IPS DF 6.9 (cell line): ENCODE measurements around the gene TNPO3.
"Not testable (repeated sequence)": the region's sequence is repeated elsewhere in the genome, so short reads cannot be mapped to it uniquely, and the experiment has no call there.

Experiments used
- DNase-seq: peaks from one replicate; pipeline ENCODE4 v3.0.0-alpha.2; 2013; ENCODE audit warnings: low read depth, low spot score
- H3K27ac ChIP-seq: one replicate; pipeline ENCODE4 v1.5.1; 2013; ENCODE audit warnings: low read length, control low read depth
- H3K27me3 ChIP-seq: 2 replicates; pipeline ENCODE4 v1.6.1; 2013; ENCODE audit warnings: mild to moderate bottlenecking, low read length; ENCODE audit not compliant: control insufficient read depth, insufficient read depth
- H3K36me3 ChIP-seq: 2 replicates; pipeline ENCODE4 v1.6.1; 2013; ENCODE audit warnings: low read length; ENCODE audit not compliant: control insufficient read depth, insufficient read depth
- H3K4me1 ChIP-seq: 2 replicates; pipeline ENCODE4 v1.6.1; 2013; ENCODE audit warnings: low read length; ENCODE audit not compliant: control insufficient read depth, insufficient read depth
- H3K4me3 ChIP-seq: 2 replicates; pipeline ENCODE4 v1.5.1; 2013; ENCODE audit warnings: mild to moderate bottlenecking, low read length
- H3K9me3 ChIP-seq: 2 replicates; pipeline ENCODE4 v1.6.1; 2013; ENCODE audit warnings: low read length, inconsistent platforms; ENCODE audit not compliant: control insufficient read depth, insufficient read depth
- WGBS: extraction: QIAGEN DNeasy Blood & Tissue Kit; methylation state at CpG from one replicate; pipeline ENCODE4 v1.1.7; 2013; ENCODE audit warnings: mixed read lengths, missing lambda C conversion rate; ENCODE audit not compliant: insufficient read length, insufficient coverage; 5-methylcytosine and 5-hydroxymethylcytosine counted together

Gene TNPO3

GRCh38 chr7:128947854-128948253 lies 107.1 kb downstream of the TNPO3 start:
- WGBS = no CpG with 5 or more reads among the region's 9 CpGs
- Histone ChIP-seq H3K9me3 (no peaks in the 10 kb centered on the region), H3K27me3 (no peaks in the 10 kb centered on the region), H3K4me1 (peaks cover 4% of the 10 kb centered on the region), H3K4me3 (no peak overlapping the region), H3K36me3 (no peaks in the 10 kb centered on the region), H3K27ac (no peak overlapping the region)
- DNase-seq = no peak

GRCh38 chr7:128946936-128947830 lies 107.7 kb downstream of the TNPO3 start:
- WGBS = no CpG with 5 or more reads among the region's 22 CpGs

GRCh38 chr7:128945668-128946366 lies 109.1 kb downstream of the TNPO3 start:
- Histone ChIP-seq H3K27me3 (no peaks in the 10 kb centered on the region), H3K9me3 (no peaks in the 10 kb centered on the region), H3K4me1 (peaks cover 4% of the 10 kb centered on the region), H3K27ac (no peak overlapping the region), H3K4me3 (no peak overlapping the region), H3K36me3 (no peaks in the 10 kb centered on the region)
- WGBS = no CpG with 5 or more reads among the region's 21 CpGs
- no peak for DNase-seq

More at GRCh38 chr7:128946936-128947830, 107.7 kb downstream of the TNPO3 start:
- no peaks in the 10 kb centered on the region for H3K27me3 ChIP-seq
- H3K9me3 ChIP-seq = no peaks in the 10 kb centered on the region
- no peak for DNase-seq
- no peaks in the 10 kb centered on the region for H3K36me3 ChIP-seq
- H3K4me3 ChIP-seq = no peak overlapping the region
- H3K27ac ChIP-seq = no peak overlapping the region
- peaks cover 4% of the 10 kb centered on the region for H3K4me1 ChIP-seq

- H3K9me3 ChIP-seq = no peaks in the 10 kb centered on the region
- no CpG with 5 or more reads among the region's 7 CpGs for WGBS
- no peak overlapping the region for H3K27ac ChIP-seq
- H3K4me3 ChIP-seq = no peak overlapping the region
- H3K4me1 ChIP-seq = peaks cover 4% of the 10 kb centered on the region
- peaks cover 4% of the 10 kb centered on the region; the same call in 1 of the 2 replicates for H3K27me3 ChIP-seq
- no peaks in the 10 kb centered on the region for H3K36me3 ChIP-seq
- no peak for DNase-seq
These were observed 110.2 kb downstream of the TNPO3 start for GRCh38 chr7:128944487-128945236.

- not testable (repeated sequence) for H3K36me3 ChIP-seq
- no CpG with 5 or more reads among the region's 2 CpGs for WGBS
These were observed 111.7 kb downstream of the TNPO3 start for GRCh38 chr7:128943251-128943650.

GRCh38 chr7:128941946-128942526 lies 112.9 kb downstream of the TNPO3 start:
- Histone ChIP-seq H3K27me3 (peaks cover 21% of the 10 kb centered on the region), H3K4me1 (peaks cover 2% of the 10 kb centered on the region; the same call in 1 of the 2 replicates), H3K27ac (no peak overlapping the region), H3K36me3 (no peaks in the 10 kb centered on the region), H3K4me3 (no peak overlapping the region), H3K9me3 (no peaks in the 10 kb centered on the region)
- no peak for DNase-seq
- WGBS = no CpG with 5 or more reads among the region's 16 CpGs

More at GRCh38 chr7:128943251-128943650, 111.7 kb downstream of the TNPO3 start:
- not testable (repeated sequence) for H3K27ac ChIP-seq, H3K4me3 ChIP-seq, H3K4me1 ChIP-seq, DNase-seq, H3K9me3 ChIP-seq
- H3K27me3 ChIP-seq = peaks cover 14% of the 10 kb centered on the region

GRCh38 chr7:128941323-128941890 lies 113.5 kb downstream of the TNPO3 start:
- Histone ChIP-seq H3K27me3 (peaks cover 26% of the 10 kb centered on the region), H3K9me3 (no peaks in the 10 kb centered on the region), H3K4me3 (no peak overlapping the region), H3K27ac (no peak overlapping the region), H3K4me1 (peaks cover 2% of the 10 kb centered on the region; the same call in 1 of the 2 replicates), H3K36me3 (no peaks in the 10 kb centered on the region)
- no peak for DNase-seq
- no CpG with 5 or more reads among the region's 15 CpGs for WGBS

- no CpG with 5 or more reads among the region's 20 CpGs for WGBS
- no peak for DNase-seq
- H3K4me3 ChIP-seq = no peak overlapping the region
These were observed 114.2 kb downstream of the TNPO3 start for GRCh38 chr7:128940494-128941322.

GRCh38 chr7:128939861-128940410 lies 115.0 kb downstream of the TNPO3 start:
- Histone ChIP-seq H3K9me3 (no peaks in the 10 kb centered on the region), H3K36me3 (no peaks in the 10 kb centered on the region), H3K27ac (no peak overlapping the region), H3K4me3 (no peak overlapping the region), H3K27me3 (peaks cover 26% of the 10 kb centered on the region), H3K4me1 (peaks cover 2% of the 10 kb centered on the region; the same call in 1 of the 2 replicates)
- DNase-seq = no peak
- WGBS = no CpG with 5 or more reads among the region's 18 CpGs

More at GRCh38 chr7:128940494-128941322, 114.2 kb downstream of the TNPO3 start:
- H3K36me3 ChIP-seq = no peaks in the 10 kb centered on the region
- peaks cover 26% of the 10 kb centered on the region for H3K27me3 ChIP-seq
- H3K4me1 ChIP-seq = peaks cover 2% of the 10 kb centered on the region; the same call in 1 of the 2 replicates
- H3K27ac ChIP-seq = no peak overlapping the region
- no peaks in the 10 kb centered on the region for H3K9me3 ChIP-seq
